Neural cell (in vitro differentiated cells): ENCODE measurements around the gene AMZ1.
"Not testable (repeated sequence)": the region's sequence is repeated elsewhere in the genome, so short reads cannot be mapped to it uniquely, and the experiment has no call there.

Experiments used
- CTCF ChIP-seq: fragments of 450-650 bp; IDR thresholded peaks from 2 replicates; pipeline ENCODE4 v1.5.1; 2014; ENCODE audit warnings: antibody characterized with exemption, mild to moderate bottlenecking, moderate library complexity; ENCODE audit not compliant: poor library complexity, severe bottlenecking
- EZH2 ChIP-seq: fragments of 200-600, 300-800 bp; shearing (Covaris generic), sonication (generic); IDR thresholded peaks from 2 replicates; pipeline ENCODE4 v1.6.1; 2014; ENCODE audit warnings: antibody characterized with exemption, low read length, borderline replicate concordance, mild to moderate bottlenecking; ENCODE audit not compliant: insufficient read depth, poor library complexity, severe bottlenecking

GRCh38 chr7:2678454-2678853 is 9.5 kb upstream of the AMZ1 start:
- TF ChIP-seq EZH2, CTCF: not testable (repeated sequence)
